ENCODE measurements around the gene CCDC90B. TPM values are rescaled to one million over a fixed set of nuclear protein-coding genes. Genes with fewer than 3 reads are reported as not detected.
"Not testable (repeated sequence)": the region's sequence is repeated elsewhere in the genome, so short reads cannot be mapped to it uniquely, and the experiment has no call there.

CCDC90B gene
- total RNA-seq, 3 donors from 2014 or later = 26.6 to 38.3 (median 26.6) TPM

GRCh38 chr11:83272627-83273026, 13.5 kb downstream of the CCDC90B start:
- intact Hi-C loops (cut with DNase I, micrococcal nuclease) = no loop called here
- H3K4me3 ChIP-seq = no peak overlapping the region
- H3K36me3 ChIP-seq (ENCODE audit: low read depth) = peaks cover 12% of the 10 kb centered on the region
- TF ChIP-seq CTCF (IDR thresholded peaks at IDR 0.05) = no peak
- DNase-seq (no peak), ATAC-seq (no peak)
- peaks cover 3% of the 10 kb centered on the region for H3K9me3 ChIP-seq
- no peaks in the 10 kb centered on the region for H3K4me1 ChIP-seq (ENCODE audit: low read depth)

- intact Hi-C loops (cut with DNase I, micrococcal nuclease); ATAC-seq; H3K4me3 ChIP-seq; H3K4me1 ChIP-seq (ENCODE audit: low read depth); H3K9me3 ChIP-seq; DNase-seq: not testable (repeated sequence)
- H3K36me3 ChIP-seq (ENCODE audit: low read depth) = peaks cover 12% of the 10 kb centered on the region
These were observed 14.4 kb downstream of the CCDC90B start for GRCh38 chr11:83271734-83272133.

- intact Hi-C loops (cut with DNase I, micrococcal nuclease); ATAC-seq; DNase-seq; H3K4me3 ChIP-seq; H3K4me1 ChIP-seq (ENCODE audit: low read depth); H3K9me3 ChIP-seq: not testable (repeated sequence)
- H3K36me3 ChIP-seq (ENCODE audit: low read depth) = peaks cover 12% of the 10 kb centered on the region
These were observed 17.1 kb downstream of the CCDC90B start for GRCh38 chr11:83269080-83269479.

GRCh38 chr11:83265331-83265730, 20.8 kb downstream of the CCDC90B start:
- H3K4me3 ChIP-seq = no peak overlapping the region
- ATAC-seq = no peak
- no peaks in the 10 kb centered on the region for H3K36me3 ChIP-seq (ENCODE audit: low read depth)
- no peak for DNase-seq
- no peak for TF ChIP-seq CTCF (IDR thresholded peaks at IDR 0.05)
- intact Hi-C loops (cut with DNase I, micrococcal nuclease) = no loop called here
- H3K9me3 ChIP-seq = no peaks in the 10 kb centered on the region
- no peaks in the 10 kb centered on the region for H3K4me1 ChIP-seq (ENCODE audit: low read depth)

- ATAC-seq = no peak
- intact Hi-C loops (cut with DNase I, micrococcal nuclease) = no loop called here
- TF ChIP-seq CTCF (IDR thresholded peaks at IDR 0.05) = no peak
These were observed 26.6 kb downstream of the CCDC90B start for GRCh38 chr11:83259559-83259958.

GRCh38 chr11:83257761-83258168, 28.4 kb downstream of the CCDC90B start:
- ATAC-seq (peak; percentile 52), DNase-seq (no peak)
- Histone ChIP-seq H3K4me1 (ENCODE audit: low read depth) (no peaks in the 10 kb centered on the region), H3K9me3 (no peaks in the 10 kb centered on the region), H3K36me3 (ENCODE audit: low read depth) (peaks cover 6% of the 10 kb centered on the region), H3K4me3 (no peak overlapping the region)
- no peak for TF ChIP-seq CTCF (IDR thresholded peaks at IDR 0.05)
- intact Hi-C loops (cut with DNase I, micrococcal nuclease) = no loop called here

More at GRCh38 chr11:83259559-83259958, 26.6 kb downstream of the CCDC90B start:
- Histone ChIP-seq H3K36me3 (ENCODE audit: low read depth) (peaks cover 6% of the 10 kb centered on the region), H3K4me3 (no peak overlapping the region), H3K4me1 (ENCODE audit: low read depth) (no peaks in the 10 kb centered on the region), H3K9me3 (no peaks in the 10 kb centered on the region)
- no peak for DNase-seq
